HTR-8/SVneo (cell line): ENCODE measurements around the gene ERICH6B.

Source experiments
- DNase-seq: peaks from one replicate; pipeline ENCODE4 v3.0.0; 2011; ENCODE audit warnings: low spot score, mixed read lengths; ENCODE audit not compliant: insufficient read length
- FAIRE-seq: peaks from 2 replicates; lab custom pipeline; 2011; peaks lifted over from hg19 to GRCh38; lab: Jason Lieb, UNC

Gene ERICH6B

GRCh38 chr13:45510672-45511071, 104.9 kb downstream of the ERICH6B start:
- DNase-seq: no peak
- no peak for FAIRE-seq

- DNase-seq: no peak
- FAIRE-seq: no peak
Observed at GRCh38 chr13:45508776-45509175, 106.8 kb downstream of the ERICH6B start.

GRCh38 chr13:45506811-45507210, 108.7 kb downstream of the ERICH6B start:
- no peak for FAIRE-seq

GRCh38 chr13:45503658-45504057, 111.9 kb downstream of the ERICH6B start:
- DNase-seq: no peak
- FAIRE-seq: no peak

More at GRCh38 chr13:45506811-45507210, 108.7 kb downstream of the ERICH6B start:
- no peak for DNase-seq

- DNase-seq (no peak), FAIRE-seq (no peak)
Observed at GRCh38 chr13:45501175-45501526, 114.4 kb downstream of the ERICH6B start.

- FAIRE-seq (no peak), DNase-seq (peak; percentile 27)
Observed at GRCh38 chr13:45500492-45501174, 114.9 kb downstream of the ERICH6B start.

- no peak for DNase-seq
Observed at GRCh38 chr13:45496942-45497341, 118.6 kb downstream of the ERICH6B start.

GRCh38 chr13:45492538-45492937, 123.0 kb downstream of the ERICH6B start:
- no peak for FAIRE-seq
- no peak for DNase-seq

More at GRCh38 chr13:45496942-45497341, 118.6 kb downstream of the ERICH6B start:
- FAIRE-seq: no peak
